ENCODE results near the gene CPTP.

CPTP gene

DNA sequence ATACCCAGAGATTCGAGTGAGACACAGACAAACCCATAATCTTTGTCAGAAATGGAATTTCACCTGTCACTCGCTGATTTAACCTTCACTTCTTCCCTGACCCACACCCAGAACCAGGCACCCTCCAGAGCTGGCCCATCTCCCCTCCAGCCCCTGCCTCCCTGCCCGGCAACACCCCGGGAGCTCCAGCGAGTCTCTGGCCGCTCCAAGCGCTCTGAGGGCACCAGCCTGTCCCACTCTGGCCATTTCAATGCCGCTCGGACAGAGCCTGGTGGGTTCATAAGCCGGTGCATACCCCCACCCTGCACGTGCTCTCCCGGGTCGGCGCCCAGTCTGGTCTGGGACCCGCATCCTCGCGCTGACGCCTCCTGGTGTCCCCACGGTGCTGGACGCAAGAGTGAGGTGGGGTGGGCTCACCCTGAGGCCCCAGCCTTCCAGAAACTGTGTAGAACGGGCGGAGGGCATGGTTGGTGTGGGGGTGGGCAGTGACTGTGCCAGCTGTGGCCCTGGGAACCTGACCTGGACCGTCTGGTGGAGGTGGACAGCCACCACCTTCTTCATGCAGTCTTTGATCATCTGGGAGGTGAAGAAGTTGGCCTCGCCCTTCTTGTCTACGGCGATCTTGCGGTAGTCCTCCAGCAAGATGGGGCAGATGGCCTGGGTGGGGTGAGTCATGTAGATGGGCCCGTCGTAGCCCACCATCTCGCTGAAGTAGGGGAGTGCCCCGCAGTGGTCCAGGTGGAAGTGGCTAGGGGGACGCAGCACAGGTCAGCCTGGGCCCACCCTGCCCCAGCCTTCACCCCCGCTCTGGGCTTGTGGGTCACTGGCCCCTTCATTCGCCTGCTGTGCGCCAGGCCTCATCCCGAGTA lies 5.6 kb upstream of the CPTP start:
- DNase-seq (ENCODE audit: low read depth, low spot score), result no peak

GRCh38 chr1:1319646-1319941 lies 5.0 kb upstream of the CPTP start:
- DNase-seq (ENCODE audit: low read depth, low spot score), result no peak

- peak; percentile 55 for DNase-seq (ENCODE audit: low read depth, low spot score)
These were observed 3.7 kb upstream of the CPTP start for GRCh38 chr1:1320666-1321448.

- no peak for DNase-seq (ENCODE audit: low read depth, low spot score)
These were observed 3.1 kb upstream of the CPTP start for GRCh38 chr1:1321477-1321876.

DNA sequence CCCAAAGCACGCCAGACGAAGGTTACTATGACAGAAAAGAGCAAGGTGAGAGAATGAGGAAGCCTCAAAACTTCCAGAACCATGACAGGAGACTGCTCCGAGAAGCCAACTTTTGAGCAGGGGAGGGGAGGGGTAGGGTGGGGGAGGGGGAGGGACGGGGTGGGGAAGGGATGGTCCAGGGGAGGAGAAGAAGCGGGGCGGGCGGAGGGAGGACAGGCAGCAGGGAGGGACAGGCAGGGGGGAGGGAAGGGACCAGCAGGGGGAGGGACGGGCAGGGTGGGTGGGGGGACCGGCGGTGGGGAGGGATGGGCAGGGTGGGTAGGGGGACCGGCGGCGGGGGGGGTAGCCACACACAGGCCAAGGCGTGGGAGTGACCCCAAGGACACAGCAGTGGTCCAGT lies 2.2 kb upstream of the CPTP start:
- no peak for DNase-seq (ENCODE audit: low read depth, low spot score)

DNA sequence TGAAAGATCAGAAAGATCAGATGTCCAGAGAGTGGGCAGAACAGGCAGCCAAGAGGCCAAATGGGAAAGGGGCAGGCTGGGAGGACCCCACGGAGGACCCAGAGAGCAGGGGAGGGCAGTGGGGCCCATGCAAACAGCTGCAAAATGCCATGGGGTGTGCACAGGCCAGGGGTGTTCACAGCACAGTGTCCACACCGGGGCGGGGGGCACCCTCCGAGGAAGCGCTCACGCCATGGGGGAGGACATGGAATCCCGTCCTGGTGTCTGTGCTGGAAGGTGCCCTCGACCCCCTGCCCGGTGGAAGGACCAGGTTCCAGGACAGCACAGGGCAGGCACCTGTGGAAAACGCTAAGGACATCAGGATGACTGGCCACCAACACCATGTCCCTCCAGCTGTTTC lies 1.6 kb upstream of the CPTP start:
- no peak for DNase-seq (ENCODE audit: low read depth, low spot score)

DNA sequence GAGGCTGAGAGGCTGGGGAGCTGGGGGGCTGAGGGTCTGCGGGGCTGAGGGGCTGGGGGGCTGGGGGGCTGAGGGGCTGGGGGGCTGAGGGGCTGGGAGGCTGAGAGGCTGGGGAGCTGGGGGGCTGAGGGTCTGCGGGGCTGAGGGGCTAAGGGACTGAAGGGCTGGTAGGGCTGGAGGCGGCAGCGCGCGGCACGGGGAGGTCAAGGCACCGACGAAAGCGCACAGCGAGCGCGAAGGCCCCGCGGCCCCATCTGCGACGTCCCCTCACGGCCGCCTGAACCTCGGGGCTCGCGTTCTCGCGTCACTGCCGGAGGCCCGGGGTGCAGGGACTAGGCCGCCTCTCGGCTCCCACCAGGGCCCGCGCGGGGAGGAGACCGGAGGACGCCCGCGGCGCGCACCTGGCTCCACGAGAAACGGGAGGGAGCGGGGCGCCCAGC lies 498 bp upstream of the CPTP start:
- no peak for DNase-seq (ENCODE audit: low read depth, low spot score)

DNA sequence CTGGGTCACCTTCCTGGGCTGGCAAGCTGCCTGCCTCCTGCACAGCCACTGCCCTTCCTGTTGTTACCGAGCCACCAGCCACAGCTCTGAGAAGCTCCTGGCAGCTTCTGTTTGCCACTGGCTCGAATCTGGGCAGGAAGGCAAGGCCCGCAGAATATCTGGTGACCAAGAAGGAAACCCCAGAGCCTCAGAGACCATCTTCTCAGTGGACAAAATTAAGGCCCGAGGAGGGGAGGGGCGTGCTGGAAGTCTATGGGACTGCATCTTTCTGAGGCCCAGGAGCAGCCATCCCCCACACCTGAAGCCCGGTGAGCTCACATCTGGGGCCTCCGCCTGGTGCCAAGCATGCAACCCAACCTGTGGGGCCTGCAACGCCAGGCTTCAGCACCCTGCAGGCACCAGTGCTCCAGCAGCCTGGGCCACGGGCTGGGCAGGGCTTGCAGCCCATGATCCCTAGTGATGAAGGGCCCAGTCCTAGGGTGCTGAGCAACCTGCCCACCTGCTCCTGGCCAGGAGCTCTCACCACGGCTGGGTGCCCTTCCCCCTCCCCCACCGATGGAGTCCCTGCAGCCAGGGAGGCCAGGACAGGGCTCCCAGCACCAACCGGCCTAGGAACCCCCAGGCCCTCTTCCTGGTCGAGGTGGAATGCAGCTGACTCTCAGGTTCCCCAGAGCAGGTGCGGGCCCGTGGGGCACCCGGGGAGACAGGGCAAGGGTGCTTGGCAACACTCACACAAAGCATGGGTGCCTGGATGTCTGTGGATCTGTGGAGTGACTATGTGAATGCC lies 879 bp downstream of the CPTP start:
- DNase-seq (ENCODE audit: low read depth, low spot score), result no peak

DNA sequence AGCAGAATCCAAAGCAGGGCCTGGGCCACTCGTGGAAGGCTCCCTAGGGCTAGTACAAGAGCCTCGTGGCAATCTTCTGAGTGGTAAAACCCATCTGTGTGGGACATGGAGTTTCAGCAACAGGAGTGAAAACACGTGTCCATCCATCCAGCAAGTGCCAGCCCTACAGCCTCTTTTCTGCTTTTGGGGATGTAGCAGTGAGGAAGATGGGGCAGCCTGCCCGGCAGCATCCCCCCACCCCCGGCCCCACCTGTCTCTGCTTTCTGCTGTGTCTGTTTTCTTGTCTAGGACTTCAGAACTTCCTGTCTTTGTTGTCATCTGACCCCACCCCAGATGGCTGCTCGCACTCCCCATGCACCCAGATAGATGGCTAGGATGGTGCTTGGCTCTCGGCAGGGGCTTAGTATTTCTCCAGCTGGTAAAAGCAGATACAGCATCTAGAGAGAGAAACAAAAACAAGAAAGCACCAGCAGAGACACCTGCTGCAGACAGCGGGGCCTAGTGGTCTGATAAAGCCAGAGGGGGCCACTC lies 1.5 kb downstream of the CPTP start:
- no peak for DNase-seq (ENCODE audit: low read depth, low spot score)

DNA sequence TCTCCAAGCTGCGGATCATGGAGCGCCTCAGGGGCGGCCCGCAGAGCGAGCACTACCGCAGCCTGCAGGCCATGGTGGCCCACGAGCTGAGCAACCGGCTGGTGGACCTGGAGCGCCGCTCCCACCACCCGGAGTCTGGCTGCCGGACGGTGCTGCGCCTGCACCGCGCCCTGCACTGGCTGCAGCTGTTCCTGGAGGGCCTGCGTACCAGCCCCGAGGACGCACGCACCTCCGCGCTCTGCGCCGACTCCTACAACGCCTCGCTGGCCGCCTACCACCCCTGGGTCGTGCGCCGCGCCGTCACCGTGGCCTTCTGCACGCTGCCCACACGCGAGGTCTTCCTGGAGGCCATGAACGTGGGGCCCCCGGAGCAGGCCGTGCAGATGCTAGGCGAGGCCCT lies 2.7 kb downstream of the CPTP start:
- no peak for DNase-seq (ENCODE audit: low read depth, low spot score)

DNA sequence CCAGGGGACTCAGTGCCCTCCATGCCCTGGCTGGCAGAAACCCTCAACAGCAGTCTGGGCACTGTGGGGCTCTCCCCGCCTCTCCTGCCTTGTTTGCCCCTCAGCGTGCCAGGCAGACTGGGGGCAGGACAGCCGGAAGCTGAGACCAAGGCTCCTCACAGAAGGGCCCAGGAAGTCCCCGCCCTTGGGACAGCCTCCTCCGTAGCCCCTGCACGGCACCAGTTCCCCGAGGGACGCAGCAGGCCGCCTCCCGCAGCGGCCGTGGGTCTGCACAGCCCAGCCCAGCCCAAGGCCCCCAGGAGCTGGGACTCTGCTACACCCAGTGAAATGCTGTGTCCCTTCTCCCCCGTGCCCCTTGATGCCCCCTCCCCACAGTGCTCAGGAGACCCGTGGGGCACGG lies 3.7 kb downstream of the CPTP start:
- no peak for DNase-seq (ENCODE audit: low read depth, low spot score)

GRCh38 chr1:1329304-1330210 lies 5.0 kb downstream of the CPTP start:
- no peak for DNase-seq (ENCODE audit: low read depth, low spot score)

GRCh38 chr1:1330366-1331067 lies 5.9 kb downstream of the CPTP start:
- no peak for DNase-seq (ENCODE audit: low read depth, low spot score)

- DNase-seq (ENCODE audit: low read depth, low spot score), result no peak
These were observed 6.7 kb downstream of the CPTP start, which contains the start of gene TAS1R3 for GRCh38 chr1:1331068-1331965. Gene TAS1R3, plus strand, starts transcription at chr1:1331280. Its CDS starts 66 bp downstream, at chr1:1331346.

GRCh38 chr1:1332031-1332755 lies 7.6 kb downstream of the CPTP start:
- DNase-seq (ENCODE audit: low read depth, low spot score), result no peak

DNA sequence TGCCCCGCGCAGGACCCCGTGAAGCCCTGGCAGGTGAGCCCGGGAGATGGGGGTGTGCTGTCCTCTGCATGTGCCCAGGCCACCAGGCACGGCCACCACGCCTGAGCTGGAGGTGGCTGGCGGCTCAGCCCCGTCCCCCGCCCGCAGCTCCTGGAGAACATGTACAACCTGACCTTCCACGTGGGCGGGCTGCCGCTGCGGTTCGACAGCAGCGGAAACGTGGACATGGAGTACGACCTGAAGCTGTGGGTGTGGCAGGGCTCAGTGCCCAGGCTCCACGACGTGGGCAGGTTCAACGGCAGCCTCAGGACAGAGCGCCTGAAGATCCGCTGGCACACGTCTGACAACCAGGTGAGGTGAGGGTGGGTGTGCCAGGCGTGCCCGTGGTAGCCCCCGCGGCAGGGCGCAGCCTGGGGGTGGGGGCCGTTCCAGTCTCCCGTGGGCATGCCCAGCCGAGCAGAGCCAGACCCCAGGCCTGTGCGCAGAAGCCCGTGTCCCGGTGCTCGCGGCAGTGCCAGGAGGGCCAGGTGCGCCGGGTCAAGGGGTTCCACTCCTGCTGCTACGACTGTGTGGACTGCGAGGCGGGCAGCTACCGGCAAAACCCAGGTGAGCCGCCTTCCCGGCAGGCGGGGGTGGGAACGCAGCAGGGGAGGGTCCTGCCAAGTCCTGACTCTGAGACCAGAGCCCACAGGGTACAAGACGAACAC lies 8.3 kb downstream of the CPTP start:
- DNase-seq (ENCODE audit: low read depth, low spot score), result no peak

- no peak for DNase-seq (ENCODE audit: low read depth, low spot score)
These were observed 9.1 kb downstream of the CPTP start for GRCh38 chr1:1333551-1334241.
